ENCODE data around the gene PRKCA. TPM values are rescaled to one million over a fixed set of nuclear protein-coding genes. Genes with fewer than 3 reads are reported as not detected.

The PRKCA gene
- total RNA-seq, 2 experiments from 2014 or later: 84.4 to 87.9 TPM

DNA sequence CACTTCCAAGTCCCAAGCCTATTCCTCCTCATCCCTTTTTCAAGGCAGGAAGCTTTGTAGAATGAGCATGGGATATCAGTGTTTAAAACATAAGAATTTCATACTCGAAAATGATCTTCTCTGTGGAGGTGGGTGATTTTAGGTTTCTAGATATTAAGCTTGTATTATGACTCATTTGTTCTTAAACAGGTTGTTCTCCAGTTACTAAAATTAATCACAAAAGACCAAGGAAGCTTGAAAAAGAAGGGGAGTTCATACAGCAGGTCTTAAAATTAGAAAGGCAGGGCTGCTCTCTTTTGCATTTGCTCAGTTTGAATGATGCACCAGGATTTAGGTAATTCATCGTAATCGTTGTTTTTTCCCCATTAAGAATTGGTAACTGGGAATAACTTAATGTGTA, 208.7 kb downstream of the PRKCA start:
- peak; percentile 25 for ATAC-seq
- TF ChIP-seq CTCF (IDR thresholded peaks at IDR 0.05): no peak

DNA sequence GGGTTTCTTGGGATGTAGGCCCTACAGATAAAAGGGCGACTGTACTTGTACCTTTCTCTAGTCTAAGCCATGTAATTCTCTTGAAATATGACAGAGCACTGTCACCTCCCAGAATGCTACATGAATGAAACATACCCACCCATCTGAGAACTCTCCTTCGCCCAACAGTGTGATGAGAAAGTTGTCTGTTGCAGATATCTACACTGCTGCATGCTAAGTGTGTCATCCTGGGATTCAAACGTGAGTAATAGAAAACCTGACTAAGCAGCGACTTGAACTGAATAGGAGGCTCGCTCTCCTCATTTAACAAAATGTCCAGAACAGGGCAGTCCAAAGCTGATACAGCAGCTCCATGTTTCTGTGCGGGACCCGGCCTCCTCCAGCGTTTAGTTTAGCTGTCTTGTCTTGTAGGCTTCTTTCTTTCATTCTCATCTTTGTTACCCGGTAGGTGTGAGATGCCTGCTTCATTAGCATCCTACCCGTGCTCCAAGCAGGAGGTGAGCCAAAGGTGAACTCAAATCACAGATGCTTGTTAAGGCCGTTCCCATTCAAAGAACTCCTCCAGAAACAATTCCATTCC, 211.9 kb downstream of the PRKCA start:
- ATAC-seq (peak; percentile 64), DNase-seq (peak; percentile 41)
- no peak overlapping the region for H3K4me3 Mint-ChIP-seq
- no peak for TF ChIP-seq CTCF (IDR thresholded peaks at IDR 0.05)
- intact Hi-C loops (cut with micrococcal nuclease): loop anchor here (5.0 to 10.0 kb wide), 2 partner anchors 47 to 110 kb away; no protein-coding TSS in a partner anchor
- H3K9me3 Mint-ChIP-seq: peaks cover 3% of the 10 kb centered on the region
- no peaks in the 10 kb centered on the region for H3K27me3 Mint-ChIP-seq
- H3K4me1 Mint-ChIP-seq (ENCODE audit: low read depth): peaks cover 87% of the 10 kb centered on the region
- H3K36me3 Mint-ChIP-seq (ENCODE audit: low read depth): peaks cover 38% of the 10 kb centered on the region
- H3K27ac Mint-ChIP-seq: peak overlapping the region; percentile 49
- ChIA-PET POLR2A (no interaction called here), CTCF (no interaction called here)

More for the DNA sequence above, 208.7 kb downstream of the PRKCA start:
- POLR2A ChIA-PET: interaction anchor here (0.7 to 1.6 kb wide), 3 partner anchors 8 to 45 kb away, joined by 3 to 5 read pairs (median 4); no protein-coding TSS in a partner anchor
- H3K36me3 Mint-ChIP-seq (ENCODE audit: low read depth): peaks cover 41% of the 10 kb centered on the region
- DNase-seq: no peak
- intact Hi-C loops (cut with micrococcal nuclease): loop anchor here (5.0 to 10.0 kb wide), 2 partner anchors 44 to 106 kb away; no protein-coding TSS in a partner anchor
- H3K27ac Mint-ChIP-seq: peak overlapping the region; percentile 92
- peaks cover 89% of the 10 kb centered on the region for H3K4me1 Mint-ChIP-seq (ENCODE audit: low read depth)
- CTCF ChIA-PET: interaction anchor here (1.4 to 2.0 kb wide), 2 partner anchors 26 to 255 kb away, joined by 3 to 4 read pairs; no protein-coding TSS in a partner anchor
- no peaks in the 10 kb centered on the region for H3K27me3 Mint-ChIP-seq
- H3K9me3 Mint-ChIP-seq: no peaks in the 10 kb centered on the region
- no peak overlapping the region for H3K4me3 Mint-ChIP-seq

- Mint-ChIP-seq H3K4me1 (ENCODE audit: low read depth) (peaks cover 80% of the 10 kb centered on the region), H3K4me3 (no peak overlapping the region), H3K9me3 (peaks cover 3% of the 10 kb centered on the region), H3K27ac (no peak overlapping the region), H3K36me3 (ENCODE audit: low read depth) (peaks cover 30% of the 10 kb centered on the region), H3K27me3 (no peaks in the 10 kb centered on the region)
- intact Hi-C loops (cut with micrococcal nuclease): loop anchor here (10.0 kb wide), 1 partner anchor 111 kb away; no protein-coding TSS in a partner anchor
- ChIA-PET CTCF (no interaction called here), POLR2A (no interaction called here)
- no peak for DNase-seq
- no peak for ATAC-seq
- TF ChIP-seq CTCF (IDR thresholded peaks at IDR 0.05): no peak
Measured at GRCh38 chr17:66515974-66516373, 213.6 kb downstream of the PRKCA start.

- peak overlapping the region; percentile 5 for H3K4me3 Mint-ChIP-seq
- H3K4me1 Mint-ChIP-seq (ENCODE audit: low read depth): peaks cover 78% of the 10 kb centered on the region
- intact Hi-C loops (cut with micrococcal nuclease): loop anchor here (10.0 kb wide), 1 partner anchor 113 kb away; no protein-coding TSS in a partner anchor
- H3K9me3 Mint-ChIP-seq: peaks cover 3% of the 10 kb centered on the region
- POLR2A ChIA-PET: interaction anchor here (1.3 to 1.7 kb wide), 2 partner anchors 25 to 83 kb away, joined by 3 to 4 read pairs; no protein-coding TSS in a partner anchor
- H3K27ac Mint-ChIP-seq: peak overlapping the region; percentile 82
- TF ChIP-seq CTCF (IDR thresholded peaks at IDR 0.05): no peak
- CTCF ChIA-PET: no interaction called here
- ATAC-seq: peak; percentile 53
- no peaks in the 10 kb centered on the region for H3K27me3 Mint-ChIP-seq
- DNase-seq: no peak
- H3K36me3 Mint-ChIP-seq (ENCODE audit: low read depth): peaks cover 29% of the 10 kb centered on the region
Measured at GRCh38 chr17:66517336-66518009, 215.1 kb downstream of the PRKCA start.

GRCh38 chr17:66518108-66518507, 215.7 kb downstream of the PRKCA start:
- Mint-ChIP-seq H3K4me1 (ENCODE audit: low read depth) (peaks cover 78% of the 10 kb centered on the region), H3K27ac (peak overlapping the region; percentile 82), H3K27me3 (no peaks in the 10 kb centered on the region), H3K9me3 (peaks cover 3% of the 10 kb centered on the region), H3K36me3 (ENCODE audit: low read depth) (peaks cover 30% of the 10 kb centered on the region), H3K4me3 (peak overlapping the region; percentile 5)
- peak; percentile 24 for ATAC-seq
- POLR2A ChIA-PET: interaction anchor here (1.3 to 1.7 kb wide), 2 partner anchors 24 to 84 kb away, joined by 3 to 4 read pairs; no protein-coding TSS in a partner anchor
- DNase-seq: no peak
- TF ChIP-seq CTCF (IDR thresholded peaks at IDR 0.05): no peak
- CTCF ChIA-PET: no interaction called here
- intact Hi-C loops (cut with micrococcal nuclease): loop anchor here (10.0 kb wide), 1 partner anchor 113 kb away; no protein-coding TSS in a partner anchor
